Stimulated activated CD8-positive, alpha-beta memory T cell treated with anti-CD3 and anti-CD28 coated beads, Interleukin-2, amount 100 ng/mL, for 48 hours (primary cell): ENCODE results near the gene TMEM130.
"Not testable (repeated sequence)": the region's sequence is repeated elsewhere in the genome, so short reads cannot be mapped to it uniquely, and the experiment has no call there.

Experiments used
- DNase-seq, 2 donors: peaks; one replicate each; pipeline ENCODE4 v3.0.0-alpha.2; 2020; ENCODE audit warnings: low read depth in 2 of 2

Gene TMEM130

DNA sequence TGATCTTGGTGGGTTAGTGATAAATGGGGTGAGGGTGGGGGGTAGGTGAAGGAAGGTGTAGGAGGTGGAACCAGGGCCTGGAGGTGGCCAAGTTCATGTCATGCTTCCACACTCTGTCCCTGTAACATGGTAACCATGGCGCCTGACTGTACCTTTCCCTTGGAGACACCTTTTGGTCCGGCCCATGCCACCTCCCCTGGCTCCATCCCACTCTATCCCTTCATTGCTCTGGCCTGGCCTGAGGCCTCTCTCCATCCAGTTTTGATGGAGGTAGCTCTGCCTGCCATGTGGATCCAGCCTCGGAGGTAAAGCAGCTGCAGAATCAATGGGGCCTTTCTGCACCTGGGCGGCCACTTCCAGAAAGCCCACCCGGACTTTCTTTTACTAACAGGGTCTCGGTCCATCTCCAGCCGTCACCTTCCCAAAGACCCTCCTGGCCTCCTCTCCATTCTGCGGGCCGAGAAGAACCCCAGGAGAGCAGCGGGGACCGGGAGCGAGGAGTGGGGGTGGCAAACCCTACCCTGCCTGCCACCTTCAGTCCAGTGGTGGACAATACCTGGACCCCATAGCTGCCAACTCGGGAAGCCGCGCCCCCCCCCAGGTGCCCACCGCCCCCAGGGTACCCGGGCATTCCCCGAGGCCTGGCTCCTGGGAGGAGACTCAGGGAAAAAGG, 8.0 kb upstream of the TMEM130 start:
- DNase-seq, result no peak

DNA sequence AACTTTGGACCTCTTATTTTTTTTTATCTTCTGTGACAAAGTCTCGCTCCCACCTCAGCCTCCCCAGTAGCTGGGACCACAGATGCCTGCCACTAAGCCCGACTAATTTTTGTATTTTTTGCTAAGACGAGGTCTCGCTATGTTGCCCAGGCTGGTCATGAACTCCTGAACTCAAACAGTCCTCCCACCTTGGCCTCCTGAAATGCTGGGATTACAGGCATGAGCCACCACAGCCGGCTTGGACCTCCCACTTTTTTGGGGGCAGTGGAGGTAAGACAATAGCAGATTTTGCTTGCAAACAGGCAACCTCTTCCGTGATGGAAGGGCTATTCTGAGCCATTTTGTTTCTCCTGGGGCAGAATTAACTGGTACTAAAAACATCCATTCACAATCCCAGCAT, 7.3 kb upstream of the TMEM130 start:
- no peak for DNase-seq

DNA sequence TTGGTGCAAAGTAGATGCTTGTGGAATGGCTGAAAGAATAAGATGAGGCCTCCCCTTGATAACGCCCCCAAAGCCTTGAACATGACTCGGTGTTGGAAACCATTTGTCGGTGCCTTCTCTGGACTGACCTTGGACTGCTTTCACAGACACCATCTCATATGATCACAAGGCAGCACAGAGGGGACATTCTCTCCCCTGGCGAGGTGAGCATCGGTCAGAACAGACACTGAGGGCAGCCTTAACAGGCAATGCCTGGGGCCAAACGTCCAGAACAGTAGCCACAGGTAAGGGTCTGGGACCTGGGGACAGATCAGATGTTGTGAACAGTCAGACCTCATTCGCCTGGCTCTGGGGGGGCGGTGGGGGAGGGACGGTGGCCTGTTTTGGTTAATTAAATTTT, 5.7 kb upstream of the TMEM130 start:
- no peak for DNase-seq

DNA sequence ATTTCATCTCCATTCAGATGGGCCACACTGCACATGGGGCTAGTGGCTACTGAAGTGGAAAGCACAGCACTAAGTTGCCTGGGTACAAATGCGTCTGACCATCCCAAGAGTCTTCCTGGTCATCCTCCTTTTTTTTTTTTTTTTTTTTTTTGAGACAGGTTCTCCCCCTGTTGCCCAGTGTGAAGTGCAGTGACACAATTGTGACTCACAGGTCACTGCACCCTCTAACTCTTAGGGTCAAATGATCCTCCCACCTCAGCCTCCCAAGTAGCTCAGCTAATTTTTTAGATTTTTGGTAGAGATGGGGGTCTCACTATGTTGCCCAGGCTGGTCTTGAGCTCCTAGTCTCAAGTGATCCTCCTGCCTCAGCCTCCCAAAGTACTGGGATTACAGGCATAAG, 5.1 kb upstream of the TMEM130 start:
- DNase-seq, result no peak

DNA sequence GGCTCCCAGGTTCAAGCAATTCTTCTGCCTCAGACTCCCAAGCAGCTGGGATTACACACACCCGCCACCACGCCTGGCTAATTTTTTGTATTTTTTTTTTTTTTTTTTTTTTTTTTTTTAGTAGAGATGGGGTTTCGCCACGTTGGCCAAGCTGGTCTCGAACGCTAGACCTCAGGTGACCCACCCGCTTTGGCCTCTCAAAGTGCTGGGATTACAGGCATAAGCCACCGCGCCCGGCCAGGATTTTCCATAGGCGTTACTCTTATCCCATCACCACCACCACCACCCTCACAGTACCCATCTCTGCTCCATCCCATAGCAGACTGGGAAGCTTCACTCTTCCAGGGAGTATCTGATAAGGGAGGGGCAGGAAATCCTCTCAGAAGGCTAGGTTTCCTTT, 3.8 kb upstream of the TMEM130 start:
- DNase-seq, result not testable (repeated sequence)

DNA sequence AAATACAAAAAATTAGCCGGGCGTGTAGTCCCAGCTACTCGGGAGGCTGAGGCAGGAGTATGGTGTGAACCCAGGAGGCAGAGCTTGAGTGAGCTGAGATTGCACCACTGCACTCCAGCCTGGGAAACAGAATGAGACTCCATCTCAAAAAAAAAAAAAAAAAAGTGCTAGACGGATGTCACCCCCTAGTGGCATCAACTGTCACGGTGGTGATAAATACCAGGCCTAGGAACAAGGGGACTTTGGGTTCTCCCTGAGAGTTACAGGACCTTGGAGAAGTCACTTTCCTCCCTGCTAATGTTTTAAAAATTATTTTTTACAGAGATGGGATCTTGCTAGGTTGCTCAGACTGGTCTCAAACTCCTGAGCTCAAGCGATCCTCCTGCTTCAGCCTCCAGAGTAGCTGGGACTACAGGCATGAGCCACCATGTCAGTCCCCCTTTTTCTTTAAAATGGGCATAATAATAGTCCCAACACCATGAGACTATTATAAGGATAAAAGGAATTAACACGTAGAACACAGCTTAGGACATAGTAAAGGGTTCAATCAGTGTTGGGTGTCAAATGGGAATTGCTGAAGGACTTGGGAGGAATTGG, 2.6 kb upstream of the TMEM130 start:
- DNase-seq, result no peak

DNA sequence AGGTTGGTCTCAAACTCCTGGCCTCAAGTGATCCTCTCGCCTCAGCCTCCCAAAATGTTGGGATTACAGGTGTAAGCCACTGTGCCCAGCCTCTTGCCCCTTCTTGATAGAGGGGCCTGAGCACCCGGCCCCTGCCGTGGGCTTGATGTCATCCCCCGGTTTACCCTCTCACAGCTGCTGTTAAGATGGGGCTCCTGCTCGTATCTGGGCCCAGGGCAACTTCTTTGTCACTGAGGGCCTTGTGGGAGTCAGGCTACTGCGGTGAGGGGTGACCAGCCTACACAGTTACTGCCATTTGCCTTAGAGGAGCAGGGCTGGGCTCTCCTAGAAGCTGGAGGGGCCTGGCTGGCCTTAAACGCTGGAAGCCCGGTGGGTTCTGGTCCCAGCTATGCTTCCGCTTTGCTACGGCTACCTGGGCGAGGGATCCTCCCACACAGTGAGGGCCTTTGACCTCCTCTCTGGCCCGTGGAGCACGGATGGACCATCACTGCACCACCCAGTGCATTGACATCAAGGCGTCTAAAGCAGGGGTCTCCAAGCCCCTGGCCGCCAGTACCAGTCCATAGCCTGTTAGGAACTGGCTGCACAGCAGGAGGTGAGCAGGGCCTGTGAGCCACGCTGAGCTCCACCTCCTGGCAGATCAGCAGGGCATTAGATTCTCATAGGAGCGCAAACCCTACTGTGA, 1.1 kb upstream of the TMEM130 start:
- no peak for DNase-seq

DNA sequence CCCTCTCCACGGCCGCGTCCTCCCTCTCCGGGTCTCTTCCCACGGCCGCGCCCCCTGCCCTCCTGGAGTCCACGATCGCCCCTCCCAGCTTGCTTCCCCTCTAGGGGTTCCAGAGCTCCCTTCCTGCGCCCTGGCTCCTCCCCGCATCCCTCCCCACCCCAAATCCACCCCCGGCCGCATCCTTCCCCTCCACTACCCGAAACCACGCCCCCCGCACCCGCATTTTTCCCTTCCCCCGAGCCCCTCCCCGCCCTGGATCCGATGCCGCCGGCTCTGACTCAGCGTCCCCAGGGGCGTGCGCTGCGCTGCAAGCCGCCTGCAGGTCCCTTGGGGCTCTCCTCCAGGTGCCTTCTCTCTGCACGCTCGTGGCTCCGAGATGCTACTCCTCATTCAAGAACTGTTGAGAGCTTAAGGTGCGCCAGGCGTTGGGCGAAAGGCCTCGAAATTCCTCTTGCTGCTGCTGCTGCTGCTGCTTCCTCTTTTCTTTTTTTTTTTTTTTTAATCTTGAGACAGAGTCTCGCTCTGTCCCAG, 372 bp upstream of the TMEM130 start:
- peak; percentile 55 to 62 for DNase-seq

DNA sequence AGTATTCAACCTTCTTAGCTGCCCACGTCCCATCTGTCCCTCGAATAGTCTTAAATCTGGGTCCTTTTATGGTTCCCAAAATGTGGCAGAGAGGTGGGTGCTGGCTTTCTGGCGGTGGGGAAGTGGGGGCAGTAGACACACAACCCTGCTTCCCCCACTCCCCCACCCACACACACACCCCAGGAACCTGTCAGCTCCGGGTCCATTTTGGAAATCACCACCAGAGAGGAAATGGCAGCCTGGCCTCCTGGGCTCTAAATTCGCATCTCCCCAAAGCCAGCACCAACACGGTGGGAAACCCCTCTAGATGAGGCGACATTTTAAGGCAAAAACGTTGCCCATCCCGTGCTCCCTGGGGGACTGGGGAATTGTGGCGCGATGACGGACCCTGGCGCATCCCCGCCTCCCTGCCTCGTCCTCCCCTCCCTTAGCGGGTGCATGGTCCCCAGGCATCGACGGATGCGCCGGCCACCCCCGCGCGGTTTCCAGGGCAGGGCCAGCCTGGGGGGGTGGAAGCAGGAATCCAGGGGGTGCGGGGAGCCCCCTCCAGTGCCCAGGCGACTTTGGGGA, 702 bp downstream of the TMEM130 start:
- no peak for DNase-seq

DNA sequence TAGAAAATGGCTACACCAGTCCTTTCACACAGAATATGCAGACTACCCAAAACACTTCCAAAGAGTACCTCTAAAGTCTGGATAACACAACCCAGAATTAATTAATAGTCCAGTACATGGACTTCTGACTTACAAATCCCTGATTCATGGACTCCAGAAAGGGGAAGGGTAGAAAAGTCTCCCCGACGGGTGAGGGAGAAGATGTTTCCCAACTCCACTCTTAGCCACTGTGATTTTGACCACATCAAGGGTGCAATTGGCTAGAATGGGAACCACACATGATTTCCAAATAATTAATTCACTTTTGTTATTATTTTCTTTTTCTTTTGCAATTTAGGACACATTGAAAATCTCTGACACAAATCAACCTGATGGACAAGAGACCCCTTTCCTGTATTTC, 1.4 kb downstream of the TMEM130 start:
- no peak for DNase-seq

DNA sequence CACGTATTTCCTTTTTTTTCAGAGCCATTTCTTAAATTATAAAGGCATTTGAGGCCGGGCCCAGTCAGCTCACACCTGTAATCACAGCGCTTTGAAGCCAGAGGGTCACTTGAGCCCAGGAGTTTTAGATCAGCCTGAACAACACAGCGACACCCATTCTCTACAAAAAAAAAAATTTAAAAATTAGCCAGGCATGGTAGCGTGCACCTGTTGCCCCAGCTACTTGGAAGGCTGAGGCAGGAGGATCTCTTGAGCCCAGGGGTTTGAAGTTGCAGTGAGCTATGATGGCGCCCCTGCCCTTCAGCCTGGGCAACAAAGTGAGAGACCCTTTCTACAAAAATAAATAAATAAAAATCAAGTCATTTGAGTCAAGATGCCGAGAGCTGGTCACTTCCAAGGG, 3.0 kb downstream of the TMEM130 start:
- no peak for DNase-seq

DNA sequence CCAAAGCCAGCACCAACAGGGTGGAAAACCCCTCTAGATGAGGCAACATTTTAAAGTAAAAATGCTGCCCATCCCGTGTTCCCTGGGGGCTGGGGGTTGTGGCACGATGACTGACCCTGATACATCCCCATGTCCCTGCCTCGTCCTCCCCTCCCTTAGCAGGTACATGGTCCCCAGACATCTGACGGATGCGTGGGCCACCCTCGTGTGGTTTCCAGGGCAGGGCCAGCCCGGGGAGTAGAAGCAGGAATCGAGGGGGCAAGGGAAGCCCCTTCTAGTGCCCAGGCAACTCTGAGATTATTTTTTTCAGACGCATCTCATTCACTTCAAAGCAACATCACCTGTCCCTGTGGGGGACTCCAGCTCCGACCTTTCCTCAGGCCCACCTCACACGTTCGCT, 3.5 kb downstream of the TMEM130 start:
- DNase-seq, result no peak

DNA sequence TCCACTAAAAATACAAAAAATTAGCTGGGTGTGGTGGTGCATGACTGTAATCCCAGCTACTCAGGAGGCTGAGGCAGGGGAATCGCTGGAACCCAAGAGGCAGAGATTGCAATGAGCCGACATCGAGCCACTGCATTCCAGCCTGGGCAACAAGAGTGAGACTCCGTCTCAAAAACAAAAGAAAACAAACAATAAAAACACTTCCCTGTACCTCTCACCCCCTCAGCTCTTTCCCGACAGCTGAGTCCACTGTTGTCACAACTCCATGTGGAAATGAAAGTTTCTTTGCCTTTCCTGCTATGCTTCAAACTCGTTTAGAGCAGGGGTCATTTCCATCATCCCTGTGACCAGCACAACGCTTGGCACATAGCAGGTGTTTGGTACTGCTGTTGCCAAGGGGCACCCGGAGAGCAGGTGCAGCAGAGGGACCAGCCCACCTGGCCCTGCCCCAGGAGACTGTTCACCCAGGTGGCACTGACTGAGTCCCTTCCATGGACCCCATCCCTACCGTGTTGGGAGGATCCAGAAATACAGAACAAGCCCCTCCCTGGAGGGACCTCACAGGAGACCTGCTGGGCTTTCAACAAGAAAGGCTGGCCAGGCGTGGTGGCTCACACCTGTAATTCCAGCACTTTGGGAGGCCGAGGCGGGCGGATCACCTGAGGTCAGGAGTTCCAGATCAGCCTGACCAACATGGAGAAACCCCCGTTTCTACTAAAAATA, 4.9 kb downstream of the TMEM130 start:
- no peak for DNase-seq

DNA sequence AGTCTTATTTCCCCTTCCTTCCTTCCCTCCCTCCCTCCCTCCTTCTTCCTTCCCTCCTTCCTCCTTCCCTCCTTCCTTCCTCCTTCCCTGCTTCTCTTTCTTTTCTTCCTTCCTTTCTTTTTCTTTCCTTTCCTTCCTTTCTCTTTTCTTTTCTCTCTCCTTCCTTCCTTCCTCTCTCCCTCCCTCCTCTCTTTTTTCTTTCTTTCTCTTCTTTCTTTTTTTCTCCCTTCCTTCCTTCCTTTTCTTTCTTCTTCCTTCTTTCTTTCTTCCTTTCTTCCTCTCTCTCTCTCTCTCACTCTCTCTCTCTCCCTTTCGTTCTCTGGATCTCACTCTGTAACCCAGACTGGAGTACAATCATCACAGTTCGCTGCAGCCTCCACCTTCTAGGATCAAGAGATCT, 6.2 kb downstream of the TMEM130 start:
- no peak for DNase-seq

DNA sequence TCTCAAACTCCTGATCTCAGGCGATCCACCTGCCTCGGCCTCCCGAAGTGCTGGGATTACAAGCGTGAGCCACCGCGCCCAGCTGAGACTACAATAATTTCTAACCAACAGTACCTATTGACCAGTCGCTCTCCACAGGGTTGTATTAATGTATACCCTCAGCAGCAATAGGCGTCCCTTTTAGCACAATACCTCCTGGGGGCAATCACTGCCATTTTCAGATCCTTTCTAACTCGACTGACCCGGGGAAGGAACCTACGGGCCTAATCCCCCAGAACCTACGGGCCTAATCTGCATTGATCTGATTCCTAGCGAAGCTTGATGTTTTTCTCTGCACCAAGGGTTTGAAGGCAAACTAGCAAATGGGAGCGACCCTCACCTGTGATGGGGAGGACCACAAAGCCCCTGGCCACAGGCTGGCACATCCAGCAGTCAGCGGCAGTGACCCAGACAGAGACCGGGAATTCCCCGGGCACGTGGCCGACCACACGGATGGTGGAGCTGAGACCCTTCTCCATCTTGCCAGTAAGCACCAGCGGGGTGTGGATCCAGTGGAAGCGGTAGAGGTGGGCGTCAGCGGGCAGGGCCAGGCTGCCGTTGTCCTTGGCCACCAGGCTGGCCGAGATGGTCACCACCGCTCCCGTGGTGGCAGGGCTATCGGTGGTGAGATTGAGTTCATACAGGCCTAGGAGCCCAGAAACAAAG, 6.9 kb downstream of the TMEM130 start:
- no peak for DNase-seq

DNA sequence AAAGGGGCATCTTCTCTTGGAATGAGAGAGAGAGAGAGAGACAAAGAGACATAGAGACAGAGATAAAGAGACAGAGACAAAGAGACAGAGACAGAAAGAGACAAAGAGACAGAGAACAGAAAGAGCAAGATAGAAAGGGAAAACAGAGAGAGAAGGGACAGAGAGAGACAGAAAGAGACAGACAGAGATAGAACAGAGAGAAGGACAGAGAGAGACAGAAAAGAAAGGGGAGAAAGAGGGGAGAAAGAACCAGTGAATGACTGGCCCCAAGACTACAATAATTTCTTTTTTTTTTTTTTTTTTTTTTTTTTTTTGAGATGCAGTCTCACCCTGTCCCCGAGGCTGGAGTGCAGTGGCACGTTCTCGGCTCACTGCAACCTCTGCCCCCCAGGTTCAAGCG, 7.6 kb downstream of the TMEM130 start:
- no peak for DNase-seq

DNA sequence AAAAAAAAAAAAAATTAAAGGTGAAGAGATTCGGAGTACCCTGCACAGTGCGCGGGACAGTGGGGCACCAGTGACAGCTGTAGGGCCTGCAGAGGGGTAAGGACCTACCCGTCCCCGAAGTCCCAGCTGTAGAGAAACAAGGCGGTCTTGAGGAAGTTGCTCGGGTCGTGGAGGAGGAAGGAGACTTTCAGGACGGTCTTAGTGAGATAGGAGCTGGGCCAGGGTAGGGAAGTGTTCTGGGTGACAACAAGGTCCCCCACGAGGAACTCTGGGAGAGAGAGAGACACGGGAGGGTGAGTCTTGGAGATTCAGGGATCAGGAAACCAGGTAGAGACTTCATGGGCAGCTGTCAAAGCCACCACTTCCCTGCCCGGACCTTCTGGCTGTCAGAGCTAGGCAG, 9.7 kb downstream of the TMEM130 start:
- no peak for DNase-seq

DNA sequence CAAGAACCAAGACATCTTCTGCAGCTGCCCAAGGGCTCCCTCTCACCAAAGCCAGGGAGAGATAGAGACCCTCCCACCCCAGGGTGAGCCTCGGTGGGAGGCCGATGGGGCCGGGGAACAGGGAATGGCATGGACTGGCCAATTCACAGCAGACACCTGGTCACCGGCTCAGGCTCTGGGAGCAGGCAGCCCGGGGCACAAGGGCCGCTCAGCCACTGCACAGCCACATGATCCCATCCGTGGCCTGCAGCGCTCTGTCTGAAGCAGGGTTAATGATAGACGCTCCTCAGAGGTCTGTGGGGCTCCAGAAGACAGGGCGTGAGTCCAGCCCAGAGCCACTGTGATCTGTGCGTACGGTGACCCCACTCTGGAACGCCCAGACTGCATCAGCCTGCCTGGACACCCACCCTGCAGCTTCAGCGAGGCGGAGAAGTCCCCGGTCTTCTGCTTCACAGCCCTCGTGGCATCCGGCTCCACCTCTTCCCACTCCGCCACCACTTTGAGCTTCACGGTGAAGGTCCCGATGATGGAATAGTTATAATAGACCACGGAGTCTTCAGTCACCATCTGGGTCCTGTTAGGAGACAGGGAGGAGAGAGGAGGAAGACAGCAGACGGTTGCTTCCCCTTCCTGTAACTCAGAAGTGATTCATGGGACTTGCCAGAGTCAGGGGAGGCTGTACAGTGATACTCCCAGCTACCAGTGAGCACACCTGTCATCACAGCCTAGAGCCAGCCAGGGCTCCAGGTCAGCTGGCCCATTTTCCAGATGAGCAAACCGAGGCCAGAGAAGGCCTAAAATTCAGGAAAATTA, 14.0 kb downstream of the TMEM130 start:
- DNase-seq, result no peak

DNA sequence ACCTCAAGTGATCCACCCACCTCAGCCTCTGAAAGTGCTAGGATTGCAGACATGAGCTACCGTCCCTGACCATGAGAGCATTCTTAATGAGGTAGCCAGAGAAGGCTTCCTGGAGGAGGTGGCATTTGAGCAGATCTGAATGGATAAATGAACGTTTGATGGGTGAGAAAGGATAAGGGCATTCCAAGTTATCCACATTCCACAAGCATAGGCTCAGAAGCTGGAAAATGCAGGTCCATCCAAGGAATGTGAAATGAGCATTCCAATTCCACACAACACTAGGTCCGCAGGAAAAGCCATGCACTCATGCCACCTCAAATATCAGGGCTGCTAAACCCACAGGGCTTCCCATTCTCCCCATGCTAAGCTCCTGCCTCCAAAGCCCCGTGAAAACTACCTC, 17.0 kb downstream of the TMEM130 start:
- no peak for DNase-seq

DNA sequence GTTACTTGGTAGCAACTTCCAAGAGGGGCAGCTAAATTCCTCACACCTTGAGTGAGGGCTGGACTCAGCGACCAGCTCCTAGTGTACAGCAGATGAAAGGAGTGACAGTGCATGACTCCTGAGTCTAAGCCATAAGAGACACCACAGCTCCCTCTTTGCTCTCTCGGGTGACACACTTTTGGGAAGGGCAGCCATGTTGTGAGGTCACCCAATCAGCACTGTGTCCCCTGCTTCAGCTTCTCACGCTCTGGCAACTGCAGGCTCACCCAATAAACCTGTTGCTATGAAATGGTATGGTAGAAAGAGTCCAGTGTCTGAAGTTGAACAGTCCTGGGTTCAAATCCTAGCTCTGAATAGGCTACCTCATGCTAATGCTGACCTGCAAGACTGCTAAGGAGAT, 20.9 kb downstream of the TMEM130 start:
- DNase-seq, result no peak

DNA sequence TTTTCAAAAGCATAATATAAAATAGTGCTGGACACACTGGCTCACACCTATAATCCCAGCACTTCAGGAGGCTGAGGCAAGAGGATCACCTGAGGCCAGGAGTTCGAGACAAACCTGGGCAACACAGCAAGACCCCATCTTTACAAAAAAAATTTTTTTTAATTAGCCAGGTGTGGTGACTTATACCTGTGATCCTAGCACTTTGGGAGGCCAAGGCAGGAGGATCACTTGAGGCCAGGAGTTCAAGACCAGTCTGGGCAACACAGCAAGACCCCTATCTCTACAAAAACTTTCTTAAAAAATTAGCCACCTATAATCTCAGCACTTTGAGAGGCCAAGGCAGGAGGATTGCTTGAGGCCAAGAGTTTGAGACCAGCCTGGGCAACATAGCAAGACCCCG, 27.3 kb downstream of the TMEM130 start:
- not testable (repeated sequence) for DNase-seq
